K562 treated with DMSO at 1 percent for 24 hours (cell line): ENCODE results near the gene OR51B5. TPM values are rescaled to one million over a fixed set of nuclear protein-coding genes. Genes with fewer than 3 reads are reported as not detected.

Source experiments
- total RNA-seq: library from RNA; unstranded; fragments of 300-600 nt; gene quantifications from 2 replicates; pipeline ENCODE4 v1.2.3, GENCODE V29; 2022; ENCODE audit warnings: low read depth; ENCODE audit not compliant: insufficient read depth

Gene OR51B5, protein sequence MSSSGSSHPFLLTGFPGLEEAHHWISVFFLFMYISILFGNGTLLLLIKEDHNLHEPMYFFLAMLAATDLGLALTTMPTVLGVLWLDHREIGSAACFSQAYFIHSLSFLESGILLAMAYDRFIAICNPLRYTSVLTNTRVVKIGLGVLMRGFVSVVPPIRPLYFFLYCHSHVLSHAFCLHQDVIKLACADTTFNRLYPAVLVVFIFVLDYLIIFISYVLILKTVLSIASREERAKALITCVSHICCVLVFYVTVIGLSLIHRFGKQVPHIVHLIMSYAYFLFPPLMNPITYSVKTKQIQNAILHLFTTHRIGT
- total RNA-seq = 36.2 and 41.7 TPM in 2 replicates

DNA sequence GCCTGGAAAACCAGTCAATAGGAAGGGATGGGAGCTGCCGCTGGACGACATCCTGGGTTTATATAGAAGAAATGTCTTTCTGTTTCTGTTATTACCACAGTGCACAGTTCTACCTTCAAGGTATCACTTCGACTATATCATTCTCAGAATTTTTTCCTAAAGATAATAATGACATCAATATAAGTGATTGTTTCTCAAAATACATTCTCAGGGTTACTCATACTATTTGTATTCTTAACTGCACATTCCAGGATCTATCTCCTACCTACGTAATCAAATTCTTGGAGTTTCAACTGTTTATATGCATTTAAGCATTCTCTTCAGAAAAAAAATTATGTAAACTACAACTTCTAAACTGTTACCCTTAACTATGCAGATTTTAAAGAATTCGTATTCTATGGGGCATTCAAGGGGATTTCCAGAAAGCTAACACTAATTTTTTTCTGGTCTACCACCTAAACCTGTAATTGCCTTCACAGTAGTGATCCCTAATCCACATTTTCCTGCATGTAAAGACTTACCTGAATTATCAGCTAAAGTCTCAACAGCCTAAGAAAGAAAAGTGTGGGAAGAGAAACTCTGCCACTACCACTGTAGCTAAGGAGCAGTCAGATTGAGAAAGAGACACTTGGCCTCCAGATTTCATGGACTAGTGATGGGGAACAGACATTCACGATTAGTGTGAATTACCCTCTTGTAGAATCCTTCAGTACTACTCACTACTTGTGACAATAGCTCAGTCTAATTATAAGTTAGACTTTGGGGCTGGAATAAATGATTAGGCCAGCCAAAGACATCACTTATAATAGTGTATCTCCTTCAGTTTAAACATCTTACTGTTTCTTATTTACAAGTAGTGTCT lies at the start of gene OR51B5:
OR51B5 (minus strand) TSS at position 51 of the 862 bp plus-strand sequence; CDS start at position 51, 0 bp downstream.

GRCh38 chr11:5383576-5383975 lies 40.3 kb upstream of the OR51B5 start, which contains the start of gene OR51M1:
Gene OR51M1 (plus strand): TSS chr11:5383812. CDS start chr11:5389399, 5,587 bp downstream.

DNA sequence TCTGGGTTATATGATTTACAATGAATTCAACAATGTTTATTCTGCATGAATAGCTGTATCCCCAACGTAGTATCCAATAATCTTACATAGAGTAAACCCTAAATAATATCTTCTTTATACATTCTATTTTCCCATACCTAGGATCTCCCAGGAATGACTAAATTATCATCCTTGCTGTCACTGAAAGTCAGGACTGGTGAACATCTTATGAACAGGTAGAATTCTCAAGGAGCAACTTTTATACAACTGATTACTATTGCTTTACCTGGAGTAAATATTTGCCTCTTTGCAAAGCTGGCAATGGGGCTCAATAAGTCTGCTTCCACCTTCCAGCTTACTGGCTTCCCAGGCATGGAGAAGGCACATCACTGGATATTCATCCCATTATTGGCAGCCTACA lies 7.9 kb upstream of the OR51B5 start, which contains the start of gene OR51B6:
OR51B6 (plus strand) TSS at position 301 of the 400 bp plus-strand sequence; CDS start at position 301, 0 bp downstream.

GRCh38 chr11:5324197-5324596 lies 19.1 kb downstream of the OR51B5 start, which contains the start of gene OR51B2:
Gene OR51B2 (minus strand): TSS chr11:5324297. CDS start chr11:5324297, 0 bp downstream.

GRCh38 chr11:5301846-5302245 lies 41.5 kb downstream of the OR51B5 start, which contains the start of gene OR51B4:
Gene OR51B4 (minus strand): TSS chr11:5301946. CDS start chr11:5301946, 0 bp downstream.

Other genes starting within 250 kb of the OR51B5 start
- not detected in 2 replicates for gene OR52A5, start 205.2 kb downstream of the OR51B5 start, total RNA-seq
- not detected in 2 replicates for gene OR52A1, start 188.8 kb downstream of the OR51B5 start, total RNA-seq
- not detected in 2 replicates for gene OR51V1, start 142.8 kb downstream of the OR51B5 start, total RNA-seq
- gene HBB, start 116.5 kb downstream of the OR51B5 start, total RNA-seq = not detected in 2 replicates
- gene HBD, start 109.0 kb downstream of the OR51B5 start, total RNA-seq = 10.4 and 12.5 TPM in 2 replicates
- 397 and 400 TPM in 2 replicates for gene HBG1, start 93.7 kb downstream of the OR51B5 start, total RNA-seq
- gene HBG2, start 88.7 kb downstream of the OR51B5 start, total RNA-seq = 1,595 and 1,633 TPM in 2 replicates
- gene HBE1, start 73.6 kb downstream of the OR51B5 start, total RNA-seq = 959 and 977 TPM in 2 replicates
- 35.4 and 49.8 TPM in 2 replicates for gene OR51B4, start 41.6 kb downstream of the OR51B5 start, total RNA-seq
- gene OR51B2, start 19.2 kb downstream of the OR51B5 start, total RNA-seq = 3.0 and 3.1 TPM in 2 replicates
- gene OR51B6, start 8.0 kb upstream of the OR51B5 start, total RNA-seq = not detected in 2 replicates
- gene OR51M1, start 40.3 kb upstream of the OR51B5 start, total RNA-seq = not detected in 2 replicates
- not detected in 2 replicates for gene OR51Q1, start 78.6 kb upstream of the OR51B5 start, total RNA-seq
- not detected in 2 replicates for gene OR51I1, start 98.0 kb upstream of the OR51B5 start, total RNA-seq
- not detected in 2 replicates for gene OR51I2, start 105.8 kb upstream of the OR51B5 start, total RNA-seq
- 0.61 TPM in 1 of 2 replicates, not detected in the other for gene OR52D1, start 145.2 kb upstream of the OR51B5 start, total RNA-seq
- gene UBQLN3, start 166.4 kb upstream of the OR51B5 start, total RNA-seq = not detected in 2 replicates
- 0.80 TPM in 1 of 2 replicates, not detected in the other for gene UBQLNL, start 173.2 kb upstream of the OR51B5 start, total RNA-seq
- gene OR52H1, start 205.0 kb upstream of the OR51B5 start, total RNA-seq = not detected in 2 replicates
- gene OR52B6, start 237.4 kb upstream of the OR51B5 start, total RNA-seq = not detected in 2 replicates